Endometrial microvascular endothelial cells (primary cell): ENCODE results near the gene ESF1. TPM values are rescaled to one million over a fixed set of nuclear protein-coding genes. Genes with fewer than 3 reads are reported as not detected.

Source experiments
- total RNA-seq: library from RNA; depleted of rRNA; stranded (reverse); fragments of >200 nt; gene quantifications from one replicate; pipeline ENCODE4 v1.2.3, GENCODE V29; 2015; ENCODE audit errors: inconsistent ontology term

Gene ESF1
- total RNA-seq, 1 donor from 2014 or later, result 6.1 TPM

Other genes starting within 250 kb of the ESF1 start
- gene TASP1, start 146.0 kb downstream of the ESF1 start, total RNA-seq, result 10.2 TPM
- 25.8 TPM for gene NDUFAF5, start 109 bp upstream of the ESF1 start, total RNA-seq
- gene SEL1L2, start 205.7 kb upstream of the ESF1 start, total RNA-seq, result not detected
- not detected for gene MACROD2, start 210.6 kb upstream of the ESF1 start, total RNA-seq